ENCODE measurements around the gene KLRK1. TPM values are rescaled to one million over a fixed set of nuclear protein-coding genes. Genes with fewer than 3 reads are reported as not detected.
"Not testable (repeated sequence)": the region's sequence is repeated elsewhere in the genome, so short reads cannot be mapped to it uniquely, and the experiment has no call there.

Gene KLRK1
- 1 to 10 TPM; 2.3 to 4.9 (median 3.3) TPM for total RNA-seq

GRCh38 chr12:10389904-10390303 lies at the start of gene KLRK1:
Gene KLRK1, minus strand, starts transcription at chr12:10390041. Its CDS starts 1,231 bp downstream, at chr12:10388810.
- no peak for TF ChIP-seq CTCF (IDR thresholded peaks at IDR 0.05; ENCODE audit: low read depth)

- TF ChIP-seq CTCF (IDR thresholded peaks at IDR 0.05; ENCODE audit: low read depth) = not testable (repeated sequence)
These were observed 46.0 kb upstream of the KLRK1 start, which contains the start of gene KLRC2 for GRCh38 chr12:10435816-10436215. Gene KLRC2, minus strand, starts transcription at chr12:10436010. Its CDS starts 24 bp downstream, at chr12:10435986.

- TF ChIP-seq CTCF (IDR thresholded peaks at IDR 0.05; ENCODE audit: low read depth) = not testable (repeated sequence)
These were observed 30.5 kb upstream of the KLRK1 start, which contains the start of gene KLRC3 for GRCh38 chr12:10420334-10420733. Gene KLRC3, minus strand, starts transcription at chr12:10420595. Its CDS starts 45 bp downstream, at chr12:10420550.

GRCh38 chr12:10409392-10409791 lies 19.6 kb upstream of the KLRK1 start, which contains the start of gene KLRC4:
Gene KLRC4, minus strand, starts transcription at chr12:10409757. Its CDS starts 182 bp downstream, at chr12:10409575.
- no peak for TF ChIP-seq CTCF (IDR thresholded peaks at IDR 0.05; ENCODE audit: low read depth)

- no peak for TF ChIP-seq CTCF (IDR thresholded peaks at IDR 0.05; ENCODE audit: low read depth)
These were observed 19.0 kb upstream of the KLRK1 start for GRCh38 chr12:10408842-10409241.

GRCh38 chr12:10406725-10407124 lies 16.9 kb upstream of the KLRK1 start:
- no peak for TF ChIP-seq CTCF (IDR thresholded peaks at IDR 0.05; ENCODE audit: low read depth)

- no peak for TF ChIP-seq CTCF (IDR thresholded peaks at IDR 0.05; ENCODE audit: low read depth)
These were observed 15.5 kb upstream of the KLRK1 start for GRCh38 chr12:10405294-10405693.
